ENCODE measurements around the gene EML5.

The EML5 gene

DNA sequence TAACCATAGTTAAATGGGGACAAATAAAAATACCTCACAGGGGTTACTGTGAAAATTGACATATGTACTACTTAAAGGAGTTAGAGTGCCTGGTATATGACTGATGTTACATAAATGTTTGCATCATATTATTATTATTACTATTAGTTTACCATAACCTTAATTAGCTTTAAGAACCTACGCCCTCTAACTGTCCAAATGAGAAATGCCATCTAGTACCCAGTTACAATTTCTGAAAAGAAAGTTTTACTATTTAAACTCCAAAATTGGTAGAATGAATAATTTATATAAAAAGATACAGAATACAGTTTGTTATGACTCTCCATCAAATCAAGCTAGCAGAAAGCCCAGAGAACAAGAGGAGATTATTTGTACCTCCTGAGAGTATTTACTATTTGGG, 42.3 kb downstream of the EML5 start:
- TF ChIP-seq, protein P1, sequence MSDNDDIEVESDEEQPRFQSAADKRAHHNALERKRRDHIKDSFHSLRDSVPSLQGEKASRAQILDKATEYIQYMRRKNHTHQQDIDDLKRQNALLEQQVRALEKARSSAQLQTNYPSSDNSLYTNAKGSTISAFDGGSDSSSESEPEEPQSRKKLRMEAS (IDR thresholded peaks at IDR 0.05): no peak
- TF ChIP-seq CREB1 (IDR thresholded peaks at IDR 0.05; ENCODE audit: low read depth): no peak
- TF ChIP-seq ZBTB7A (IDR thresholded peaks at IDR 0.05; ENCODE audit: low read depth): no peak
- no peak for TF ChIP-seq TAF1 (IDR thresholded peaks at IDR 0.05; ENCODE audit: low read depth)

DNA sequence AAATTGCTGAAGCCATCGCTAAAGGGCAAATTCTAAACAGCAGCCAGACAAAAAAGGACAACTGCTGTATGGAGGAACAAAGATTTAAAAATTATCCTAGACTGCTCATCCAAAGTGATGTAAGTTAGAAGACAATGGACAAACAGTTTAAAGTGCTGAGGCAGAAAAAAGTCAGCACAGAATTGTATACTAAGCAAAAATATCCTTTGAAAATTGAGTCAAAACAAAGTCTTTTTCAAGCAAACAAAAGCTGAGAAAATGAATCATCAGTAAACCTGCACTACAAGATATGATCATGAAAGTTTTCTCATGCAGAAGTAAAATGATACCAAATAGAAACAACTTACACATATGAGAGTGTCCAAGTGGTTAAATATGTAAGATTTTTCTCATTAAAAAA, 43.6 kb downstream of the EML5 start:
- TF ChIP-seq ZBTB7A (IDR thresholded peaks at IDR 0.05; ENCODE audit: low read depth): no peak
- TF ChIP-seq EP300 (IDR thresholded peaks at IDR 0.05; ENCODE audit: borderline replicate concordance): no peak
- TF ChIP-seq RAD21 (IDR thresholded peaks at IDR 0.05; ENCODE audit: low read depth): no peak

DNA sequence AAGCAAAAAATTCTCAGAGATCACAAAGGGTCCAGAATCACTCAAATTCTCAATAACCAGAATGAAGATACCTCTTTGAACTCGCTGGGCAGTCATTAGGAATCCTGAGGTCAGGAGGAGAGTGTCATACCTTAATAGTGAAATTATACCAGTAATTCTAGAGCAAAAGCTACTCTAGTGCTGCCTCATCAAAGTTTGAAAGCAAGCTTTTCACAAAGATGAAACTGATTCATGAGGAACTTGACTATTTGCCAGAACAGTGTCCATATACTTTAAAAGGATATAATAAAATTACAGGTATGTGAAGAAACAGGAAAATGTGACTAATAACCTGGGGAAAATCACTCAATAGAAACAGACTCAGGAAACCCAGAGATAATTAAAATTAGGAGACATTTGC, 44.5 kb downstream of the EML5 start:
- TF ChIP-seq EGR1 (IDR thresholded peaks at IDR 0.05): no peak
- TF ChIP-seq TAF1 (IDR thresholded peaks at IDR 0.05; ENCODE audit: low read depth): no peak
- no peak for TF ChIP-seq CEBPB (IDR thresholded peaks at IDR 0.05)
- TF ChIP-seq NFIC (IDR thresholded peaks at IDR 0.05): no peak

DNA sequence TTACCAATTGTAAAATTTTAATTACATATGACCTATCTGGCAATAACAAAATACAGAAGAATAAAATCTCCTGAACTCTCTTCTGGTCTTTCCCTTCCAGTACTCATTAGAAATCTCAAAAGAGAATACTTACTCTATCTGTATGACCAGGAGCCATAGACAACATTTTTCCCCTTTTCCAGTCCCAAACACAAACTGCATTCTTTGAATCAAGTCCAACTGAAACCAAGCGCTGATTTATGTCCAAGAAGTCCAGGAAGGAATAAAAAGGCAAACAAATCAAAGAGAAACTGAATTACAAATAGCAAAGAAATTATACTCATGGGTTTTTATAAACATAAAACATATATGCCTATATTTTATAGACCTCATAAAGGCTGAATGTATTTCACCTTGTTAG, 46.7 kb downstream of the EML5 start:
- TF ChIP-seq EGR1 (IDR thresholded peaks at IDR 0.05): no peak
- TF ChIP-seq EP300 (IDR thresholded peaks at IDR 0.05; ENCODE audit: borderline replicate concordance): no peak
- TF ChIP-seq CEBPB (IDR thresholded peaks at IDR 0.05): no peak
- TF ChIP-seq ZBTB7A (IDR thresholded peaks at IDR 0.05; ENCODE audit: low read depth): no peak
- no peak for TF ChIP-seq FOXM1 (IDR thresholded peaks at IDR 0.05; ENCODE audit: borderline replicate concordance, low read depth)
- no peak for TF ChIP-seq CREB1 (IDR thresholded peaks at IDR 0.05; ENCODE audit: low read depth)
- no peak for TF ChIP-seq RAD21 (IDR thresholded peaks at IDR 0.05; ENCODE audit: low read depth)
- TF ChIP-seq, protein P2, sequence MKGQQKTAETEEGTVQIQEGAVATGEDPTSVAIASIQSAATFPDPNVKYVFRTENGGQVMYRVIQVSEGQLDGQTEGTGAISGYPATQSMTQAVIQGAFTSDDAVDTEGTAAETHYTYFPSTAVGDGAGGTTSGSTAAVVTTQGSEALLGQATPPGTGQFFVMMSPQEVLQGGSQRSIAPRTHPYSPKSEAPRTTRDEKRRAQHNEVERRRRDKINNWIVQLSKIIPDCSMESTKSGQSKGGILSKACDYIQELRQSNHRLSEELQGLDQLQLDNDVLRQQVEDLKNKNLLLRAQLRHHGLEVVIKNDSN (IDR thresholded peaks at IDR 0.05): no peak
- TF ChIP-seq, protein P3, sequence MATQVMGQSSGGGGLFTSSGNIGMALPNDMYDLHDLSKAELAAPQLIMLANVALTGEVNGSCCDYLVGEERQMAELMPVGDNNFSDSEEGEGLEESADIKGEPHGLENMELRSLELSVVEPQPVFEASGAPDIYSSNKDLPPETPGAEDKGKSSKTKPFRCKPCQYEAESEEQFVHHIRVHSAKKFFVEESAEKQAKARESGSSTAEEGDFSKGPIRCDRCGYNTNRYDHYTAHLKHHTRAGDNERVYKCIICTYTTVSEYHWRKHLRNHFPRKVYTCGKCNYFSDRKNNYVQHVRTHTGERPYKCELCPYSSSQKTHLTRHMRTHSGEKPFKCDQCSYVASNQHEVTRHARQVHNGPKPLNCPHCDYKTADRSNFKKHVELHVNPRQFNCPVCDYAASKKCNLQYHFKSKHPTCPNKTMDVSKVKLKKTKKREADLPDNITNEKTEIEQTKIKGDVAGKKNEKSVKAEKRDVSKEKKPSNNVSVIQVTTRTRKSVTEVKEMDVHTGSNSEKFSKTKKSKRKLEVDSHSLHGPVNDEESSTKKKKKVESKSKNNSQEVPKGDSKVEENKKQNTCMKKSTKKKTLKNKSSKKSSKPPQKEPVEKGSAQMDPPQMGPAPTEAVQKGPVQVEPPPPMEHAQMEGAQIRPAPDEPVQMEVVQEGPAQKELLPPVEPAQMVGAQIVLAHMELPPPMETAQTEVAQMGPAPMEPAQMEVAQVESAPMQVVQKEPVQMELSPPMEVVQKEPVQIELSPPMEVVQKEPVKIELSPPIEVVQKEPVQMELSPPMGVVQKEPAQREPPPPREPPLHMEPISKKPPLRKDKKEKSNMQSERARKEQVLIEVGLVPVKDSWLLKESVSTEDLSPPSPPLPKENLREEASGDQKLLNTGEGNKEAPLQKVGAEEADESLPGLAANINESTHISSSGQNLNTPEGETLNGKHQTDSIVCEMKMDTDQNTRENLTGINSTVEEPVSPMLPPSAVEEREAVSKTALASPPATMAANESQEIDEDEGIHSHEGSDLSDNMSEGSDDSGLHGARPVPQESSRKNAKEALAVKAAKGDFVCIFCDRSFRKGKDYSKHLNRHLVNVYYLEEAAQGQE (IDR thresholded peaks at IDR 0.05; ENCODE audit: low read depth): no peak

DNA sequence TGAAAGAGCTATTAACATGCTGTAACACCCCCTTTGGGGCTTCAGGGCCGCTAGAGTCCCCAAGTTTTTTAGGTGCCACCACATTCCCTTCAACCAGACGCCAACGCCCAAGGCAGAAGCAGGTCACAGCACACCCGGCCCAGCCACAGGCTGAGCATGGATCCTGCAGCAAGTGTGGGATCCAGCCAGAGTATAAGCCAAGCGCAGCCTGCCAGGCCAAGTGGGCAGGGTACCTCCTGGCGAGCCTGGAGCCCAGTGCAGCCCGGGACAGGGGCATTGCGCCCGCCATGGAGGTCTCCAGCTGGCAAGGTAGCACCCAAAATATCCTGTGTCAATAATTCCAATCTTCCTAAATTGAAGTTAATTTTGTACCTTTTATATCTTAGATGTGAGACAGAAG, 55.5 kb downstream of the EML5 start:
- TF ChIP-seq RAD21 (IDR thresholded peaks at IDR 0.05; ENCODE audit: low read depth) (no peak), TAF1 (IDR thresholded peaks at IDR 0.05; ENCODE audit: low read depth) (no peak)

DNA sequence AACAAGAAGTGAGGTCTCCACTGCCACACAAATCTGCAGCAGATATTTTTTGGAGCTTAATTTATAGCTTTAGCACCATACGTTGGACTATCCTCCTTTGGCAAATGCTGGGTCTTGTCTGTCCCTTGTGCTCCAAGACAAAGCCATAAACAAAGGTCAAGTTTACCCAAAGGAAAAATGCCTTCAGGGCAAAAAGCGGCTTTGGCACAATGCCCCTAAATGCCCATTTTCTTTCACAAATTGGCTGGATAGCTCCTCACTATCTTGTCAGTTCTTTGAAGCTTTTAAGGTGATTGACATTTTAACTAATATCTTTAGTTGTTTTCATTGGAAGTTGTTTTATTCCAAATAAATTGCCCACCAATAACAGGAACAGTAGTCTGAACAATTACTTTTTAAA, 59.6 kb downstream of the EML5 start:
- TF ChIP-seq, protein P2 (IDR thresholded peaks at IDR 0.05): no peak
- TF ChIP-seq, protein P1 (IDR thresholded peaks at IDR 0.05): no peak
- TF ChIP-seq TCF12 (IDR thresholded peaks at IDR 0.05; ENCODE audit: low read depth) (no peak), TAF1 (IDR thresholded peaks at IDR 0.05; ENCODE audit: low read depth) (no peak), FOXM1 (IDR thresholded peaks at IDR 0.05; ENCODE audit: borderline replicate concordance, low read depth) (no peak), ZBTB7A (IDR thresholded peaks at IDR 0.05; ENCODE audit: low read depth) (no peak), YY1 (IDR thresholded peaks at IDR 0.05; ENCODE audit: low read depth) (no peak), NFIC (IDR thresholded peaks at IDR 0.05) (no peak), CREB1 (IDR thresholded peaks at IDR 0.05; ENCODE audit: low read depth) (no peak), CEBPB (IDR thresholded peaks at IDR 0.05) (no peak), RAD21 (IDR thresholded peaks at IDR 0.05; ENCODE audit: low read depth) (no peak), TEAD4 (IDR thresholded peaks at IDR 0.05) (no peak), EGR1 (IDR thresholded peaks at IDR 0.05) (no peak), EP300 (IDR thresholded peaks at IDR 0.05; ENCODE audit: borderline replicate concordance) (no peak)
- TF ChIP-seq, protein P3 (IDR thresholded peaks at IDR 0.05; ENCODE audit: low read depth): no peak

DNA sequence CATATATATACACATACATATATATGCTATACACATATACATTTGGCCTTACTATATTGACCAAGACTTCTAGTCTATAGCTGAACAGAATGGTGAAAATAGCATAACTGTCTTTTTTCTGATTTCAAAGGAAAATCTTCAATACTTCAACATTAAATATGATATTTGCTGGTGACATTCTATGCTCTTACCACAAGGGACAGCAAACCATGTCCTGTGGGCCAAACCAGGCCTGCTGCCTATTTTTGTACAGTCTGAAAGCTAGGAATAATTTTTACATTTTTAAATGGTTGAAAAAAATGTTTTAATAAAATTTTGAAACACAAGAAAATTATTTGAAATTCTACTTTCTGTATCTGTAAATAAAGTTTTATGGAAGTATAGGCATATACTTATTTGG, 63.6 kb downstream of the EML5 start:
- no peak for TF ChIP-seq YY1 (IDR thresholded peaks at IDR 0.05; ENCODE audit: low read depth)
- TF ChIP-seq, protein P2 (IDR thresholded peaks at IDR 0.05): no peak
- TF ChIP-seq RAD21 (IDR thresholded peaks at IDR 0.05; ENCODE audit: low read depth): no peak
- no peak for TF ChIP-seq EGR1 (IDR thresholded peaks at IDR 0.05)
- no peak for TF ChIP-seq FOXM1 (IDR thresholded peaks at IDR 0.05; ENCODE audit: borderline replicate concordance, low read depth)
- no peak for TF ChIP-seq CREB1 (IDR thresholded peaks at IDR 0.05; ENCODE audit: low read depth)
- TF ChIP-seq TAF1 (IDR thresholded peaks at IDR 0.05; ENCODE audit: low read depth): no peak
- TF ChIP-seq, protein P3 (IDR thresholded peaks at IDR 0.05; ENCODE audit: low read depth): no peak
- no peak for TF ChIP-seq TEAD4 (IDR thresholded peaks at IDR 0.05)
- no peak for TF ChIP-seq NFIC (IDR thresholded peaks at IDR 0.05)
- TF ChIP-seq TCF12 (IDR thresholded peaks at IDR 0.05; ENCODE audit: low read depth): no peak
- TF ChIP-seq, protein P1 (IDR thresholded peaks at IDR 0.05): no peak
- TF ChIP-seq CEBPB (IDR thresholded peaks at IDR 0.05): no peak
- TF ChIP-seq EP300 (IDR thresholded peaks at IDR 0.05; ENCODE audit: borderline replicate concordance): no peak
- no peak for TF ChIP-seq ZBTB7A (IDR thresholded peaks at IDR 0.05; ENCODE audit: low read depth)

Measured in Ishikawa (cell line).